GOT3 (cell line): ENCODE results near the gene TMEM33.

Source experiments
- DNase-seq: peaks from one replicate; lab custom pipeline; 2025; ENCODE audit warnings: mixed read lengths; lab: John Stamatoyannopoulos, UW

TMEM33 gene

DNA sequence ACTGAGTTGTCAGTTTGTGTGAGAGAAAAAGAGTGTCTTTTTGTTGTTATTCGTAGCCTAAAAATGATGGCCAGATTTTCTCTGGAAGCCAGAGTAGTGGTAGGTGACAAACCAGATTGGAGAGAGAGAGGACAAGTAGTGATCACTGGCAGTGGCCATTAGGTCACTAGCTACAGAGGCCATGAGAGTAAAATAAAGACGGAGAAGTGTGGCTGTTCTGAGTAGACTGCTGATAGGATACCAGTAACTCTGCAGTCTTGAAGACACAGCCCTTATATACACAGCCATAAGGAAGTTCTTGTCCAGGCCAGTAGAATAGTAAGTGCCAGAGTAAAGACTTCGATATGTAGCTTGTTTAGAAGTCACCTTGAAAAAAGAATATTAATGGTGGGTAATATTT lies 62.8 kb downstream of the TMEM33 start:
- no peak for DNase-seq

DNA sequence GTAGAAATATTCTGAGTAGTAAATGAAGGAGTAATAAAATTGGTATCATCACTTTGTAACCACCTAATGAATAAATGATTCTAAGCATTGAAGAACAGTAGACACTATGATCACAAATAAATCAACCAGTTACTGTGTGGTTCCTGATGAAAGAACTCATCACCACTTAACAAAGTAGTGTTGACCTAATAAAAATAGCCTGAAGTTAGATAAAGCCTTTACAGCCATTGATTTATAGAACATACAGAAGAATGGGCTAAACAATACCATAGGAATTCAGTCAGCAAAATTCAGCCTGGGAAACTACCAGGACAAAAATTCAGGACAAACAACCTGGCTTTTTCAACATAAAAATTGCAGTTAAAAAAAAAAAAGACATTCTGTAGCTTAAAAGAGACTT lies 64.1 kb downstream of the TMEM33 start:
- no peak for DNase-seq

GRCh38 chr4:42008011-42008786 lies 73.0 kb downstream of the TMEM33 start:
- DNase-seq = no peak
